Cardiac muscle cell (in vitro differentiated cells and primary cell): ENCODE measurements around the gene PDE10A. TPM values are rescaled to one million over a fixed set of nuclear protein-coding genes. Genes with fewer than 3 reads are reported as not detected.
A peak's percentile ranks its signal among the peaks of the same experiment; 100 is the strongest.

ENCODE experiments used
- DNase-seq, 2 donors: peaks; one replicate each; pipeline versions ENCODE4 v3.0.0 to v3.0.0-alpha.2; 2010 to 2017; ENCODE audit warnings: low read depth in 1 of 2, low spot score in 1 of 2
- H3K27ac ChIP-seq: fragments of 200-600 bp; sonication (generic); 2 replicates; pipeline ENCODE4 v1.5.1; 2016
- H3K27me3 ChIP-seq: fragments of 200-600 bp; sonication (generic); 2 replicates; pipeline ENCODE4 v1.6.0; 2016; ENCODE audit warnings: control low read depth
- H3K36me3 ChIP-seq: fragments of 200-600 bp; sonication (generic); 2 replicates; pipeline ENCODE4 v1.5.1; 2016; ENCODE audit warnings: control low read depth
- H3K4me1 ChIP-seq: fragments of 200-600 bp; sonication (generic); 2 replicates; pipeline ENCODE4 v1.8.1; 2017; ENCODE audit warnings: low read depth, mild to moderate bottlenecking, mixed run types
- H3K4me3 ChIP-seq: fragments of 200-600 bp; sonication (generic); 2 replicates; pipeline ENCODE4 v1.5.1; 2016; ENCODE audit warnings: mild to moderate bottlenecking
- H3K9me3 ChIP-seq: fragments of 200-600 bp; sonication (generic); 2 replicates; pipeline ENCODE4 v1.5.1; 2017; ENCODE audit warnings: low read depth, mild to moderate bottlenecking, control low read depth
- polyA plus RNA-seq: library from polyadenylated mRNA; unstranded; fragments of >200 nt; fragmentation: Nextera tagmentation; extraction: Ambion mirVana; gene quantifications from 2 replicates; pipeline ENCODE4 v1.2.1, GENCODE V29; 2016
- total RNA-seq: library from RNA; depleted of rRNA; stranded (reverse); fragments of >200 nt; gene quantifications from 2 replicates; pipeline ENCODE4 v1.2.3, GENCODE V29; 2016
- TF ChIP-seq, protein P1 (sequence below): IDR thresholded peaks from 2 replicates; pipeline ENCODE4 v1.5.1; 2012; ENCODE audit warnings: low read depth, mild to moderate bottlenecking, low read length

PDE10A gene
- total and polyA plus RNA-seq, 2 experiments from 2014 or later = 0.82 to 5.4 TPM

GRCh38 chr6:165580136-165580535 lies 82.9 kb downstream of the PDE10A start:
- H3K9me3 ChIP-seq = no peaks in the 10 kb centered on the region
- no peaks in the 10 kb centered on the region for H3K4me1 ChIP-seq
- H3K36me3 ChIP-seq = no peaks in the 10 kb centered on the region
- no peaks in the 10 kb centered on the region for H3K27me3 ChIP-seq
- no peak overlapping the region for H3K4me3 ChIP-seq
- H3K27ac ChIP-seq = no peak overlapping the region
- TF ChIP-seq, protein P1, sequence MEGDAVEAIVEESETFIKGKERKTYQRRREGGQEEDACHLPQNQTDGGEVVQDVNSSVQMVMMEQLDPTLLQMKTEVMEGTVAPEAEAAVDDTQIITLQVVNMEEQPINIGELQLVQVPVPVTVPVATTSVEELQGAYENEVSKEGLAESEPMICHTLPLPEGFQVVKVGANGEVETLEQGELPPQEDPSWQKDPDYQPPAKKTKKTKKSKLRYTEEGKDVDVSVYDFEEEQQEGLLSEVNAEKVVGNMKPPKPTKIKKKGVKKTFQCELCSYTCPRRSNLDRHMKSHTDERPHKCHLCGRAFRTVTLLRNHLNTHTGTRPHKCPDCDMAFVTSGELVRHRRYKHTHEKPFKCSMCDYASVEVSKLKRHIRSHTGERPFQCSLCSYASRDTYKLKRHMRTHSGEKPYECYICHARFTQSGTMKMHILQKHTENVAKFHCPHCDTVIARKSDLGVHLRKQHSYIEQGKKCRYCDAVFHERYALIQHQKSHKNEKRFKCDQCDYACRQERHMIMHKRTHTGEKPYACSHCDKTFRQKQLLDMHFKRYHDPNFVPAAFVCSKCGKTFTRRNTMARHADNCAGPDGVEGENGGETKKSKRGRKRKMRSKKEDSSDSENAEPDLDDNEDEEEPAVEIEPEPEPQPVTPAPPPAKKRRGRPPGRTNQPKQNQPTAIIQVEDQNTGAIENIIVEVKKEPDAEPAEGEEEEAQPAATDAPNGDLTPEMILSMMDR = no peak
- peak in 1 of 2 donors; percentile 54 for DNase-seq

DNA sequence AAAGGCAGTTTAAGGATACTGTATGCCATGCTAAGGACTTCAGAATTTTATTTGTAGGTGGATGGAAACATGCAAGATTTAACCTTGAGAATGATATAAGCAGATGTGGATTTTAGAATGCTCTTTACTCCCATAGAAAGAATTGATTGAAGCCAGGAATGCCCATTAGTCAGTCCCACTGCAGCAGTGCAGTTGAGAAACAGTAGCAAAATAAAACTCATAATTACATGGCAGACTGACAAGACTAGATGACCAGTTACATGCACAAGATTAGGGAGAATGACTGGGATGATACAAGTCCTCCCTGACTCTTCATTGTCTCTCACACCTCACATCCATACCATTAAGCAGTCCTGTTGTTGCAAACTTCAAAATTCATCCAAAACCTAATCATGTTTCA lies 83.9 kb downstream of the PDE10A start:
- no peaks in the 10 kb centered on the region for H3K36me3 ChIP-seq
- H3K27ac ChIP-seq = no peak overlapping the region
- DNase-seq = no peak
- TF ChIP-seq, protein P1 = no peak
- H3K9me3 ChIP-seq = no peaks in the 10 kb centered on the region
- H3K27me3 ChIP-seq = no peaks in the 10 kb centered on the region
- peaks cover under 1% of the 10 kb centered on the region for H3K4me1 ChIP-seq
- no peak overlapping the region for H3K4me3 ChIP-seq

DNA sequence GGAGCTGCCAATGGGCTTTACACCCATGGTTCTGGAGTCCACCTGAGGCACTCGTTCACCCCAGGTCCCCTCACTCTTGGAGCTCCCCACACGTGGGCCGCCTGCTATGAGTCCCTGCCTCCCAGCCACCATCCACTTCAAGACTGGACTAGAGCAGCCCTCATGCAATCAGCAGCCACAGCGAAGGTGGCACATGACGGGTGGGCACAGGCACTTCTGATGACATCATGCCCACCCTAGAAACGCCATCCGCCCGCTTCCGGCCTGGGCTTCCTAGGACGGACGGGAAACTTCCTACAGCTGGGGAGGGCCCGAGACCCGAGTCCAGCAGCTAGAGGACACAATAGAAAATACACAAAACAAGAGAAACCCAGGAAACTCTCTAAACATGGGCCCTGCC lies 85.5 kb downstream of the PDE10A start:
- TF ChIP-seq, protein P1 = no peak
- no peaks in the 10 kb centered on the region for H3K27me3 ChIP-seq

DNA sequence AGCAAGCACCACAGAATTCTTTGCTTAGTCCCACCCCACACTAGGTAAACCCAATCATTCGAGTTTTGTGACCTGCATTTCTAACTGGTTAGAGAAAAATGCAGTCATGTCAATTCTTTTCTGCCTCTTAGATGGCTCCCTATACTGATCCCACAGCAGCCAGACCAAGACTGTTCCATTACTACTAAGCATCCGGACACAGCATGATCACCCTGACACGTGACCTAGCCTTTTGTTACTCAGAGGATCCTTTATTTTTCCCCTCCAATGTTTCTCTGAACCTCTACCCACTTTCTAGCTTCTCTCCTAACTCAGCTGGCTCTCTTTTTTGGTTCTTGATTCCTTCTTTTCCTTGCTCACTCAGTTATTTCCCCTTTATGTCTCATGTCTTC lies 87.9 kb downstream of the PDE10A start:
- Histone ChIP-seq H3K27ac (no peak overlapping the region), H3K9me3 (no peaks in the 10 kb centered on the region)
- DNase-seq = no peak

More for the DNA sequence above, 85.5 kb downstream of the PDE10A start:
- no peak for DNase-seq
- Histone ChIP-seq H3K27ac (no peak overlapping the region), H3K36me3 (no peaks in the 10 kb centered on the region), H3K4me1 (peaks cover 14% of the 10 kb centered on the region), H3K4me3 (no peak overlapping the region), H3K9me3 (no peaks in the 10 kb centered on the region)

GRCh38 chr6:165574220-165575157 lies 88.6 kb downstream of the PDE10A start:
- Histone ChIP-seq H3K4me1 (peaks cover 31% of the 10 kb centered on the region), H3K9me3 (no peaks in the 10 kb centered on the region), H3K4me3 (no peak overlapping the region), H3K27me3 (no peaks in the 10 kb centered on the region), H3K27ac (no peak overlapping the region), H3K36me3 (no peaks in the 10 kb centered on the region)
- TF ChIP-seq, protein P1 = no peak
- peak in 1 of 2 donors; percentile 18 for DNase-seq

More for the DNA sequence above, 87.9 kb downstream of the PDE10A start:
- Histone ChIP-seq H3K4me3 (no peak overlapping the region), H3K36me3 (no peaks in the 10 kb centered on the region), H3K27me3 (no peaks in the 10 kb centered on the region), H3K4me1 (peaks cover 31% of the 10 kb centered on the region)
- TF ChIP-seq, protein P1 = no peak
